ENCODE data around the gene TACR2.

TACR2 gene

GRCh38 chr10:69404786-69405185, 11.9 kb downstream of the TACR2 start:
- H4K20me1 ChIP-seq (ENCODE audit: low read depth, low read length): no peaks in the 10 kb centered on the region
- no peaks in the 10 kb centered on the region for H3K36me3 ChIP-seq (ENCODE audit: low read length)
- H3K4me3 ChIP-seq (ENCODE audit: insufficient read depth, low read length, poor library complexity, severe bottlenecking): no peak overlapping the region
- no peak overlapping the region for H3K27ac ChIP-seq (ENCODE audit: low read depth, low read length)
- H3K9me3 ChIP-seq (ENCODE audit: insufficient read depth, low read length): no peaks in the 10 kb centered on the region
- H3K9me2 ChIP-seq (replicated peaks; ENCODE audit: insufficient read depth, low read length): no peaks in the 10 kb centered on the region
- H3K9ac ChIP-seq (ENCODE audit: low read length): no peak overlapping the region
- no peaks in the 10 kb centered on the region for H3K27me3 ChIP-seq (ENCODE audit: low read length)
- H3F3A ChIP-seq (ENCODE audit: insufficient read depth): no peaks in the 10 kb centered on the region; the same call in 1 of the 2 replicates
- H3K79me2 ChIP-seq (ENCODE audit: insufficient read depth, low read length): no peaks in the 10 kb centered on the region
- no peak overlapping the region for H2AFZ ChIP-seq (ENCODE audit: low read depth, low read length, severe bottlenecking)
- H3K4me2 ChIP-seq (ENCODE audit: low read depth, low read length, poor library complexity, severe bottlenecking): no peak overlapping the region
- TF ChIP-seq EZH2phosphoT487 (conservative IDR thresholded peaks at IDR 0.05; ENCODE audit: low read length) (no peak), CTCF (IDR thresholded peaks at IDR 0.05; ENCODE audit: insufficient read depth, low read length, poor library complexity, severe bottlenecking) (no peak)

- TF ChIP-seq EZH2phosphoT487 (conservative IDR thresholded peaks at IDR 0.05; ENCODE audit: low read length) (no peak), CTCF (IDR thresholded peaks at IDR 0.05; ENCODE audit: insufficient read depth, low read length, poor library complexity, severe bottlenecking) (no peak)
- no peaks in the 10 kb centered on the region for H3K79me2 ChIP-seq (ENCODE audit: insufficient read depth, low read length)
- no peak overlapping the region for H2AFZ ChIP-seq (ENCODE audit: low read depth, low read length, severe bottlenecking)
- H3K9me2 ChIP-seq (replicated peaks; ENCODE audit: insufficient read depth, low read length): no peaks in the 10 kb centered on the region
- no peaks in the 10 kb centered on the region for H4K20me1 ChIP-seq (ENCODE audit: low read depth, low read length)
- no peaks in the 10 kb centered on the region for H3K36me3 ChIP-seq (ENCODE audit: low read length)
- no peaks in the 10 kb centered on the region for H3K27me3 ChIP-seq (ENCODE audit: low read length)
- no peak overlapping the region for H3K4me2 ChIP-seq (ENCODE audit: low read depth, low read length, poor library complexity, severe bottlenecking)
- H3K4me3 ChIP-seq (ENCODE audit: insufficient read depth, low read length, poor library complexity, severe bottlenecking): no peak overlapping the region
- H3K27ac ChIP-seq (ENCODE audit: low read depth, low read length): no peak overlapping the region
- no peak overlapping the region for H3K9ac ChIP-seq (ENCODE audit: low read length)
- H3K9me3 ChIP-seq (ENCODE audit: insufficient read depth, low read length): no peaks in the 10 kb centered on the region
- no peaks in the 10 kb centered on the region for H3F3A ChIP-seq (ENCODE audit: insufficient read depth)
Observed at GRCh38 chr10:69403519-69403918, 13.2 kb downstream of the TACR2 start.

DNA sequence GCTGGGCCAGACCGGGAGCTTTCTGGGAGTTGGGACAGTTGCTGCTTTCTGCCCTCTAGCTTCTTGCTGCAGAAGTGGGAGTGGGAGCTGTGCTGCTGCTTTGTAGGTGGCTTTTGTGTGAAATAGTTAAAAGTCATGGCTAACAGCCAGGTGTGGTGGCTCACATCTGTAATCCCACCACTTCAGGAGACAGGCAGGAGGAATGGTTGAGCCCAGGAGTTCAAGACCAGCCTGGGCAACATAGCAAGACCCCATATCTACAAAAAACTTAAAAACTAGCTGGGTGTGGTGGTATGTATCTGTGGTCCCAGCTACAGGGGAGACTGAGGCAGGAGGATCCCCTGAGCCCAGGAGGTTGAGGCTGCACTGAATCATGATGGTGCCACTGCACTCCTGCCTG, 13.7 kb downstream of the TACR2 start:
- no peaks in the 10 kb centered on the region for H4K20me1 ChIP-seq (ENCODE audit: low read depth, low read length)
- H3K27me3 ChIP-seq (ENCODE audit: low read length): no peaks in the 10 kb centered on the region
- no peaks in the 10 kb centered on the region for H3K79me2 ChIP-seq (ENCODE audit: insufficient read depth, low read length)
- no peak overlapping the region for H3K4me3 ChIP-seq (ENCODE audit: insufficient read depth, low read length, poor library complexity, severe bottlenecking)
- TF ChIP-seq CTCF (IDR thresholded peaks at IDR 0.05; ENCODE audit: insufficient read depth, low read length, poor library complexity, severe bottlenecking): no peak
- TF ChIP-seq EZH2phosphoT487 (conservative IDR thresholded peaks at IDR 0.05; ENCODE audit: low read length): no peak
- H2AFZ ChIP-seq (ENCODE audit: low read depth, low read length, severe bottlenecking): no peak overlapping the region
- no peaks in the 10 kb centered on the region for H3F3A ChIP-seq (ENCODE audit: insufficient read depth)
- no peaks in the 10 kb centered on the region for H3K9me2 ChIP-seq (replicated peaks; ENCODE audit: insufficient read depth, low read length)
- no peak overlapping the region for H3K27ac ChIP-seq (ENCODE audit: low read depth, low read length)
- no peaks in the 10 kb centered on the region for H3K36me3 ChIP-seq (ENCODE audit: low read length)
- no peak overlapping the region for H3K9ac ChIP-seq (ENCODE audit: low read length)
- H3K9me3 ChIP-seq (ENCODE audit: insufficient read depth, low read length): no peaks in the 10 kb centered on the region
- no peak overlapping the region for H3K4me2 ChIP-seq (ENCODE audit: low read depth, low read length, poor library complexity, severe bottlenecking)

Data from SU-DHL-6 (cell line).